Peyer's patch (tissue), 4 donors: ENCODE data around the gene NACC2.

Experiments
- POLR2A ChIP-seq, 2 donors: fragments of 450-650 bp; IDR thresholded peaks; one replicate each; pipeline ENCODE4 v1.5.1; 2017; ENCODE audit warnings: antibody characterized with exemption in 2 of 2, mild to moderate bottlenecking in 2 of 2, moderate library complexity in 2 of 2
- TF ChIP-seq, protein P1 (sequence below), 6 experiments: fragments of 450-650 bp in 4 of 6; fragments of 200-600 bp in 2 of 6; sonication (generic) in 1 of 6; IDR thresholded peaks; one replicate each; pipeline ENCODE4 v1.5.1; 2017 to 2019; ENCODE audit warnings: antibody characterized with exemption in 6 of 6, mild to moderate bottlenecking in 3 of 6, moderate library complexity in 1 of 6

- TF ChIP-seq, protein P1, sequence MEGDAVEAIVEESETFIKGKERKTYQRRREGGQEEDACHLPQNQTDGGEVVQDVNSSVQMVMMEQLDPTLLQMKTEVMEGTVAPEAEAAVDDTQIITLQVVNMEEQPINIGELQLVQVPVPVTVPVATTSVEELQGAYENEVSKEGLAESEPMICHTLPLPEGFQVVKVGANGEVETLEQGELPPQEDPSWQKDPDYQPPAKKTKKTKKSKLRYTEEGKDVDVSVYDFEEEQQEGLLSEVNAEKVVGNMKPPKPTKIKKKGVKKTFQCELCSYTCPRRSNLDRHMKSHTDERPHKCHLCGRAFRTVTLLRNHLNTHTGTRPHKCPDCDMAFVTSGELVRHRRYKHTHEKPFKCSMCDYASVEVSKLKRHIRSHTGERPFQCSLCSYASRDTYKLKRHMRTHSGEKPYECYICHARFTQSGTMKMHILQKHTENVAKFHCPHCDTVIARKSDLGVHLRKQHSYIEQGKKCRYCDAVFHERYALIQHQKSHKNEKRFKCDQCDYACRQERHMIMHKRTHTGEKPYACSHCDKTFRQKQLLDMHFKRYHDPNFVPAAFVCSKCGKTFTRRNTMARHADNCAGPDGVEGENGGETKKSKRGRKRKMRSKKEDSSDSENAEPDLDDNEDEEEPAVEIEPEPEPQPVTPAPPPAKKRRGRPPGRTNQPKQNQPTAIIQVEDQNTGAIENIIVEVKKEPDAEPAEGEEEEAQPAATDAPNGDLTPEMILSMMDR (IDR thresholded peaks at IDR 0.05): no peak
- TF ChIP-seq POLR2A (IDR thresholded peaks at IDR 0.05): no peak
These were observed 47.7 kb upstream of the NACC2 start for GRCh38 chr9:136142859-136143214.
